ENCODE results near the gene CNKSR3. TPM values are rescaled to one million over a fixed set of nuclear protein-coding genes. Genes with fewer than 3 reads are reported as not detected.

The CNKSR3 gene
- total RNA-seq, 1 donor from 2014 or later = 12.1 TPM

DNA sequence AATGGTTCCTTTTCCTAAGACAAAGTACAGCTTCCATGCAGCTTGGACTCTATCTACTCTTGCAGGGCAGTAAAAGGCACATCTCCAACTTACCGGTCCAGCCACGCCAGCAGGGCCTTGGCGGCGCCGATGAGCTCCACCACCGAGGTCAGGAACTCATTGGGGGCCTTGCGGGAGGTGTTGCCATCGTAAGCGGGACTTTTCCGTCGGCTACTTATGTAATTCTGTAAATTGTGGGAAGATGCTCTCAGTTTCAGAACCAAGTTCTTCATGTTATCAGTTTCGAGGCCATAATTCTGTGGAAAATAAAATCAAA lies 68.5 kb downstream of the CNKSR3 start:
- no peaks in the 10 kb centered on the region for H3K27me3 ChIP-seq (ENCODE audit: control insufficient read depth, insufficient read depth, low read length)
- H3K36me3 ChIP-seq (ENCODE audit: control insufficient read depth, insufficient read depth, low read length) = no peaks in the 10 kb centered on the region
- no peak for DNase-seq (ENCODE audit: low read depth)
- no peak overlapping the region for H3K4me3 ChIP-seq (ENCODE audit: low read depth, low read length)
- TF ChIP-seq, protein P1, sequence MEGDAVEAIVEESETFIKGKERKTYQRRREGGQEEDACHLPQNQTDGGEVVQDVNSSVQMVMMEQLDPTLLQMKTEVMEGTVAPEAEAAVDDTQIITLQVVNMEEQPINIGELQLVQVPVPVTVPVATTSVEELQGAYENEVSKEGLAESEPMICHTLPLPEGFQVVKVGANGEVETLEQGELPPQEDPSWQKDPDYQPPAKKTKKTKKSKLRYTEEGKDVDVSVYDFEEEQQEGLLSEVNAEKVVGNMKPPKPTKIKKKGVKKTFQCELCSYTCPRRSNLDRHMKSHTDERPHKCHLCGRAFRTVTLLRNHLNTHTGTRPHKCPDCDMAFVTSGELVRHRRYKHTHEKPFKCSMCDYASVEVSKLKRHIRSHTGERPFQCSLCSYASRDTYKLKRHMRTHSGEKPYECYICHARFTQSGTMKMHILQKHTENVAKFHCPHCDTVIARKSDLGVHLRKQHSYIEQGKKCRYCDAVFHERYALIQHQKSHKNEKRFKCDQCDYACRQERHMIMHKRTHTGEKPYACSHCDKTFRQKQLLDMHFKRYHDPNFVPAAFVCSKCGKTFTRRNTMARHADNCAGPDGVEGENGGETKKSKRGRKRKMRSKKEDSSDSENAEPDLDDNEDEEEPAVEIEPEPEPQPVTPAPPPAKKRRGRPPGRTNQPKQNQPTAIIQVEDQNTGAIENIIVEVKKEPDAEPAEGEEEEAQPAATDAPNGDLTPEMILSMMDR (IDR thresholded peaks at IDR 0.05; ENCODE audit: insufficient read depth, low read length, poor library complexity, severe bottlenecking) = no peak

DNA sequence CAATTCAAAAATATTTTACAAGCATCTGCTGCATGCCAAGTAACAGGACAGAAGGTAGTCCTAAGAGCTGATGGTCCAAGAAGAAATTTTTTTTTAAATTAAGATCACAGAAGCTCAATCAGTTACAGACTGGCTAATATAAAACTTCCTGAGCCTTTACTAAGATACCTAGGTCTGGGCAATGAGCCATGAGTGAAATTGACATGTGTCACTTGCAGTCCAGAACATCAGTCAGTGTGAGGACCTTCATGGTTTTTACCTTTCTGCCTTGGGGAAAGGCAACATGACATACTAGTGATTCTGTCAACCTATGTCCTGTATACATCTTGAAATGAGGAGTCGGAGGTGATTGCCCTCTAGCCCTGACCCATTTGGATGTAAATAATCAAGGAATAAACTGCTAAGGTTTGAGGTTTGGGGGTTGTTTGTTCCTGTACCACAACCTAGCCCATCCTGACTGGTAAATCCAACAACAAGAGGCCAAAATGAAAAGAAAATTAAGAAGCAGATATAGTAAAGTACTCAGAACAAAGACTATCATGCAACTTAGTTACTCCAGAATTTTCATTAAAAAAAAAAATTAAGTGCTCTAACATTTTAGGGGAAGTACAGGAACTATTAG lies 70.0 kb downstream of the CNKSR3 start:
- peaks cover 2% of the 10 kb centered on the region for H3K36me3 ChIP-seq (ENCODE audit: control insufficient read depth, insufficient read depth, low read length)
- no peak overlapping the region for H3K4me3 ChIP-seq (ENCODE audit: low read depth, low read length)
- no peaks in the 10 kb centered on the region for H3K27me3 ChIP-seq (ENCODE audit: control insufficient read depth, insufficient read depth, low read length)
- TF ChIP-seq, protein P1 (IDR thresholded peaks at IDR 0.05; ENCODE audit: insufficient read depth, low read length, poor library complexity, severe bottlenecking) = no peak
- no peak for DNase-seq (ENCODE audit: low read depth)

DNA sequence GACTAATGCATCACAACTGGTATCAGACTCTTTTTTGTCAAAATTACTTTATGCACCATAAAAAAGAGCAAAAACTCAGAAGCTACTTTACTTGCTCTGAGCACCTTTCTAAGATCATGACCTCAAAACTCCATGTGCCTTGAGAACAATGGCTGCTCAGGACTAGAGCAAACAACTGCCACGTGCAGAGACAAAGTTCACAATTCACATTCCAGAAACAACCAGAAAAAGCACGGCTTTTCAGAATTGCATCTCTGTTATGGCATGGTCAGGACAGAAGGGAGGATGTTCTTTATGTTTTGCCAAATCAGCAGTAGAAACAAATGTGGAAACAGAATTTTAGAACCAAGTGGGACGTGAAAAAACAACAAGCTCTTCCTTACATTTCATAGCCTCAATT lies 70.5 kb downstream of the CNKSR3 start:
- peaks cover 2% of the 10 kb centered on the region for H3K36me3 ChIP-seq (ENCODE audit: control insufficient read depth, insufficient read depth, low read length)
- no peaks in the 10 kb centered on the region for H3K27me3 ChIP-seq (ENCODE audit: control insufficient read depth, insufficient read depth, low read length)
- DNase-seq (ENCODE audit: low read depth) = no peak
- TF ChIP-seq, protein P1 (IDR thresholded peaks at IDR 0.05; ENCODE audit: insufficient read depth, low read length, poor library complexity, severe bottlenecking) = no peak
- no peak overlapping the region for H3K4me3 ChIP-seq (ENCODE audit: low read depth, low read length)

DNA sequence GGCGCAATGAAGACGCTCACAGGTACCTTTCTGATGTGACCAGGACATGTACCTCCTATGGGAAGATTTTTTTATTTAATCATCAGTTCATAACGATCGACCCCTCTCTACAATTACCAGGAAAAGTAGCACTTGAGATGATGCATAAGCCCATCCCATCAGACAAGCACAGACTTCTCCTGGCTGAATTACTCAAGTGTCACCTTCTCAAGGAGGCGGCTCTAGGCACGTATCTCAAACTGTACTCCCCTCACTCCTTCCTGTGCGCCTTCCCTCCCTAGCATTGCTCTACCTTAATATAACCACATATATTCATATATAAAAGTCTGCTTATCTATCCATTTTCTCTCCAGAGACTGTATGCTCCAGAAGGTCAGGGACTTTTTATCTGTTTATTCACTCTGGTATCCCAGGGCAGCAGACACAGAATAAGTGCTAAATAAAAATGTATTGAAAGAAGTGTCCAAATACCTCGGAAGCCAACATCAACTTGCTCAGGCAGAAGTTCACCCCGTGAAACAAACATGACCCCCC lies 71.5 kb downstream of the CNKSR3 start:
- Histone ChIP-seq H3K27me3 (ENCODE audit: control insufficient read depth, insufficient read depth, low read length) (no peaks in the 10 kb centered on the region), H3K36me3 (ENCODE audit: control insufficient read depth, insufficient read depth, low read length) (peaks cover 2% of the 10 kb centered on the region), H3K4me3 (ENCODE audit: low read depth, low read length) (no peak overlapping the region)
- TF ChIP-seq, protein P1 (IDR thresholded peaks at IDR 0.05; ENCODE audit: insufficient read depth, low read length, poor library complexity, severe bottlenecking) = no peak
- no peak for DNase-seq (ENCODE audit: low read depth)

DNA sequence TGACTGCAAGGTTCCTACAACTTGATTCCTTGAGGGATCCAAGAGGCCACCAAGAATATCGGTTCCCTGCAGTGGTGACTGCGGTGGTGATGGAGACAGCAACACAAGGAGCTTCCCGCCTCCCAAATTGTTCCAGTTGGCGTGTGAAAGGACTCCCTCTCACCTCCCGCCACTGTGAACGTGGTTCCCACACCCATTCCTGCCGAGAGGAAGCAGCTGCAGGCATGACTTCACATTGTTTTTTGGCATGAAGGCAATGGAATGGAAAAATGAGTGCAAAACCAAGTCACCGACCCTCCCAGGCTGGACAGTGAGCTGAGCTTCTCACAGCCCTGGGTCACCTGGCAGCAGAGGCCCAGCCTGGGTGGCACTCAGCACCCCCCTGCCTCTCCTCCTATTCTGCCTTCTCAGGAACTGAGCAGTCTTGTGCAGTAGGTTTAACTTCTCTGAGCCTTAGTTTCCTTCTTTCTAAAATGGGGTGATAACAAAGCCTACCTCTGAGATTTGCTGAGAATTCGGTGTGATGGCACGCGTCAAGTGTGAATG lies 75.0 kb downstream of the CNKSR3 start:
- H3K36me3 ChIP-seq (ENCODE audit: control insufficient read depth, insufficient read depth, low read length) = peaks cover 2% of the 10 kb centered on the region
- H3K4me3 ChIP-seq (ENCODE audit: low read depth, low read length) = no peak overlapping the region
- DNase-seq (ENCODE audit: low read depth) = no peak
- TF ChIP-seq, protein P1 (IDR thresholded peaks at IDR 0.05; ENCODE audit: insufficient read depth, low read length, poor library complexity, severe bottlenecking) = no peak
- H3K27me3 ChIP-seq (ENCODE audit: control insufficient read depth, insufficient read depth, low read length) = no peaks in the 10 kb centered on the region

DNA sequence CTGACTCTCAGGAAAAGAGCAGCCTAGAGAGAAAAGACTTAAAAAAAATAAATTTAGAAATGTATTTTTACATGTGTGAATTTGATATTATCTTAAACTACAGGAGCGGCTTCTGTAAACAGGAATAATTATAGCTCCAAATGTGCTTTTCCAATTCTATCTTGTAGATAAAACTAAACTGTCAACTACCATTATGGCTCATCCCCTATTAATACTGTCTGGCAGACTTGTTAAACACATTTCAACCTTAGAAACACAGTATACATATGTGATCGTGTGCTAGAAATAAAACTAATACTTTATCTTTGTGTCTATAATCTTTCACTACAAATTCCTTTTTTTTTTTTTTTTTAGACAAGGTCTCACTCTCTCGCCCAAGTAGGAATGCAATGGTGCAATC lies 75.8 kb downstream of the CNKSR3 start:
- Histone ChIP-seq H3K4me3 (ENCODE audit: low read depth, low read length) (no peak overlapping the region), H3K36me3 (ENCODE audit: control insufficient read depth, insufficient read depth, low read length) (peaks cover 2% of the 10 kb centered on the region), H3K27me3 (ENCODE audit: control insufficient read depth, insufficient read depth, low read length) (no peaks in the 10 kb centered on the region)
- no peak for DNase-seq (ENCODE audit: low read depth)
- TF ChIP-seq, protein P1 (IDR thresholded peaks at IDR 0.05; ENCODE audit: insufficient read depth, low read length, poor library complexity, severe bottlenecking) = no peak

Data from kidney epithelial cell (primary cell).